Brain microvascular endothelial cell (primary cell): ENCODE results near the gene RBFOX2.

ENCODE experiments used
- DNase-seq: peaks from one replicate; pipeline ENCODE4 v3.0.0-alpha.2; 2020
- H3K27ac ChIP-seq: fragments of 250-450 bp; sonication (Bioruptor Pico); 2 replicates; pipeline ENCODE4 v1.5.1; 2020; ENCODE audit warnings: mild to moderate bottlenecking, moderate library complexity
- H3K27me3 ChIP-seq: fragments of 250-450 bp; sonication (Bioruptor Pico); replicated peaks from 2 replicates; pipeline ENCODE4 v1.5.1; 2020; ENCODE audit warnings: mild to moderate bottlenecking
- H3K36me3 ChIP-seq: fragments of 250-450 bp; sonication (Bioruptor Pico); replicated peaks from 2 replicates; pipeline ENCODE4 v1.5.1; 2020; ENCODE audit warnings: mild to moderate bottlenecking
- H3K4me3 ChIP-seq: 2 replicates; pipeline ENCODE4 v1.5.1; 2011; ENCODE audit warnings: low read depth, mild to moderate bottlenecking, control low read depth, low read length, moderate library complexity
- CTCF ChIP-seq: IDR thresholded peaks from 2 replicates; pipeline ENCODE4 v1.5.1; 2011; ENCODE audit warnings: low read depth, mild to moderate bottlenecking, moderate library complexity, low read length, control low read depth, inconsistent platforms; ENCODE audit errors: missing control alignments
- in situ Hi-C: cut with HindIII; loops from 2 replicates; pipeline ENCODE4 v1.10.0; 2017; ENCODE audit warnings: low sequenced_read_pairs, low pct_ligation_motif_present

Gene RBFOX2

GRCh38 chr22:35911877-35912276, 116.7 kb downstream of the RBFOX2 start:
- Histone ChIP-seq H3K27me3 (no peaks in the 10 kb centered on the region), H3K36me3 (no peaks in the 10 kb centered on the region), H3K4me3 (no peak overlapping the region), H3K27ac (no peak overlapping the region)
- in situ Hi-C loops = no loop called here
- no peak for TF ChIP-seq CTCF
- DNase-seq = no peak

GRCh38 chr22:35910926-35911325, 117.7 kb downstream of the RBFOX2 start:
- in situ Hi-C loops = no loop called here
- Histone ChIP-seq H3K27me3 (no peaks in the 10 kb centered on the region), H3K36me3 (no peaks in the 10 kb centered on the region), H3K27ac (no peak overlapping the region), H3K4me3 (no peak overlapping the region)
- no peak for DNase-seq
- TF ChIP-seq CTCF = no peak

GRCh38 chr22:35910003-35910769, 118.4 kb downstream of the RBFOX2 start:
- no peak for TF ChIP-seq CTCF
- Histone ChIP-seq H3K27me3 (no peaks in the 10 kb centered on the region), H3K36me3 (no peaks in the 10 kb centered on the region), H3K27ac (no peak overlapping the region), H3K4me3 (no peak overlapping the region)
- in situ Hi-C loops = no loop called here
- DNase-seq = no peak

GRCh38 chr22:35905894-35906293, 122.7 kb downstream of the RBFOX2 start:
- TF ChIP-seq CTCF = no peak
- no peak for DNase-seq
- Histone ChIP-seq H3K27me3 (no peaks in the 10 kb centered on the region), H3K4me3 (no peak overlapping the region), H3K27ac (no peak overlapping the region), H3K36me3 (no peaks in the 10 kb centered on the region)
- in situ Hi-C loops = no loop called here

- in situ Hi-C loops = no loop called here
- Histone ChIP-seq H3K36me3 (no peaks in the 10 kb centered on the region), H3K4me3 (no peak overlapping the region), H3K27me3 (no peaks in the 10 kb centered on the region), H3K27ac (no peak overlapping the region)
- TF ChIP-seq CTCF = no peak
- DNase-seq = no peak
Measured at GRCh38 chr22:35904752-35905151, 123.9 kb downstream of the RBFOX2 start.

GRCh38 chr22:35904336-35904692, 124.3 kb downstream of the RBFOX2 start:
- DNase-seq = no peak
- TF ChIP-seq CTCF = no peak
- H3K27ac ChIP-seq = no peak overlapping the region
- no peak overlapping the region for H3K4me3 ChIP-seq
- H3K36me3 ChIP-seq = no peaks in the 10 kb centered on the region
- in situ Hi-C loops = no loop called here
- no peaks in the 10 kb centered on the region for H3K27me3 ChIP-seq
